ENCODE results near the gene CCDC170.
"Not testable (repeated sequence)": the region's sequence is repeated elsewhere in the genome, so short reads cannot be mapped to it uniquely, and the experiment has no call there.

The CCDC170 gene

GRCh38 chr6:151494235-151494935, 568 bp downstream of the CCDC170 start:
- no peak for DNase-seq

GRCh38 chr6:151494936-151495320, 1.1 kb downstream of the CCDC170 start:
- DNase-seq = no peak

GRCh38 chr6:151495380-151495779, 1.6 kb downstream of the CCDC170 start:
- no peak for DNase-seq

GRCh38 chr6:151497905-151498304, 4.1 kb downstream of the CCDC170 start:
- no peak for DNase-seq

DNA sequence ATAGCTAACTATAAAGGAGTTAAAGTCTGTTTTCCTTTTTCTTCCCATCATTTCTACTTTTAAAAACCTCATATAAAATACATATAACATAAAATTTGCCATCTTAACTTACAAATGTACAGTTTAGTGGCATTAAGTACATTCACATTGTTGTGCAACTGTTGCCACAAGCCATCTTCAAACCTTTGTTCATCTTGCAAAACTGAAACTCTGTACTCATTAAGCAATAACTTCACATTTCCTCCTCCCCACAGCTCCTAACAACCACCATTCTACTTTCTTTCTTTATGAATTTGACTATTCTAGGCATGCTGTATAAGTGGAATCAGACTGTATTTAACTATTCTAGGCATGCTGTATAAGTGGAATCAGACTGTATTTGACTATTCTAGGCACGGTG, 4.5 kb downstream of the CCDC170 start:
- DNase-seq = no peak

DNA sequence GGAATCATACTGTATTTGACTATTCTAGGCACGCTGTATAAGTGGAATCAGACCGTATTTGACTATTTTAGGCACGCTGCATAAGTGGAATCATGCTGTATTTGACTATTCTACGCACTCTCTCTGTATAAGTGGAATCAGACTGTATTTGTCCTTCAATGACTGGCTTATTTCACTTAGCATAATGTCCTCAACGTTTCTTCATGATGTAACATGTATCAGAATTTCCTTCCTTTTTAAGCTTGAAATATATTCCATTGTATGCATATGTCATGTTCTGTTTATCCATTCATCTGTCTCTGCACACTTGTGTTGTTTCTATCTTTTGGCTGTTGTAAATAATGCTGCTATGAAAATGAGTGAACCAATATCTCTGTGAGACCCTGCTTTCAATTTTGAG, 5.7 kb downstream of the CCDC170 start:
- no peak for DNase-seq

DNA sequence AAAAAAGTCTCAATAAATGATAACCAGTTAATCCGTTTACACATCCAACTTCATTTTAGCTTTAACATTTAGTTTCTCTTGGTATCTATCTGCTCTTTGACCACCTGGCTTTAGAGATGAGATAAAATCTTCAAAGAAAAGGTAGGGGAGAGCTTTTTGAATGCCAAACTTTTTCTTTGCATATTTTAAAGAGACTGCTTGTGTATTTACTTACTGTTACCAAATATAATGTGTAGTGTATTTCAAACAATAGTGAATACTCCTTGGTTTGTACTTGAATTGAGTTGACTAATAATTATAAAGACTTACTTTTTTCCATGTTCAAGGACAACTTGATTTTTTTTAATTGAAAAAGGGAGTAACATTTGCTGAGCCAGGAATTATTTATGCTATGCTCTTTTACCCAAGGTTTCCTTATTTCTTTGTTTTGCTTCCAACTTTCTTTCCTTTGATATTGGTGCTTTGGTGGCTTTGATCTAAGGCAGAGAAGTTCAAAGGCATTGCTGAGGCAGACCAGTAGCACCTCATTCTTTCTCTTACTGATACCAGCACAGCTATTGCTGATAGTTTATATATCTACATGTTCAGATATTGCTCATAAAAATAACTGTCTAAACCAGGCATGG, 7.8 kb downstream of the CCDC170 start:
- no peak for DNase-seq

GRCh38 chr6:151502499-151502898, 8.7 kb downstream of the CCDC170 start:
- DNase-seq = no peak

DNA sequence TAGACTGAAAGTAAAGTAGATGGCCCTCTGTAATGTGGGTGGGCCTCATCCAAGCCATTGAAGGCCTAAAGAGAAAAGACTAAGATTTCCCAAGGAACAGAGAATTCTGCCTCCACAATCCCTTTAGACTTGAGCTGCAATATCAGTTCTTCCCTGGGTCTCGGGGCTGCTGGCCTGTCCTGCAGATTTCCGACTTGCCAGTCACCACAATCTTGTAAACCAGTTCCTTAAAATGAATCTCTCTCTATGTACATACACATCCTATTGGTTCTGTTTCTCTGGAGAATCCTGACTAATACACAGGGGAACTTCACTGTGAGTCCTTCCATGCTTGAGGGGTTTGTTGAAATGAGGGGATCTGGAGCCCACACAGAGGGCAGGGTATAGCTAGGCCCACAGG, 12.9 kb downstream of the CCDC170 start:
- DNase-seq = no peak

GRCh38 chr6:151509048-151509447, 15.2 kb downstream of the CCDC170 start:
- DNase-seq = no peak

DNA sequence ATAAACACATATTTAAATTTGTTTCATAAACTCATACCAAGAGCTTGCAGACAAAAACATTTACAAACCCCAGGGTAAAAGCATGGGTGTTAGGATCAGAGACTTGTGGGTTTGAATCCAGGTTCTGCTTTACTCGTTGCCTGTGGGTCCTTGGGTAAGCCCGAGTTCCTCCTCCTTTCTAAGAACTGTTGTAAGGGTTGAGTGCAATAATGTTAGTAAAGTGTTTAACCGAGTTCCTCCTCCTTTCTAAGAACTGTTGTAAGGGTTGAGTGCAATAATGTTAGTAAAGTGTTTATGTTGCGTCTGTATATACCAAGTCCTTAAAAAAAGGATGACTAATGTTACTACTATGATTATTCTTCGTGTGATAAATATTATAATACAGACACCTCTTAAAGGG, 18.7 kb downstream of the CCDC170 start:
- DNase-seq = no peak

DNA sequence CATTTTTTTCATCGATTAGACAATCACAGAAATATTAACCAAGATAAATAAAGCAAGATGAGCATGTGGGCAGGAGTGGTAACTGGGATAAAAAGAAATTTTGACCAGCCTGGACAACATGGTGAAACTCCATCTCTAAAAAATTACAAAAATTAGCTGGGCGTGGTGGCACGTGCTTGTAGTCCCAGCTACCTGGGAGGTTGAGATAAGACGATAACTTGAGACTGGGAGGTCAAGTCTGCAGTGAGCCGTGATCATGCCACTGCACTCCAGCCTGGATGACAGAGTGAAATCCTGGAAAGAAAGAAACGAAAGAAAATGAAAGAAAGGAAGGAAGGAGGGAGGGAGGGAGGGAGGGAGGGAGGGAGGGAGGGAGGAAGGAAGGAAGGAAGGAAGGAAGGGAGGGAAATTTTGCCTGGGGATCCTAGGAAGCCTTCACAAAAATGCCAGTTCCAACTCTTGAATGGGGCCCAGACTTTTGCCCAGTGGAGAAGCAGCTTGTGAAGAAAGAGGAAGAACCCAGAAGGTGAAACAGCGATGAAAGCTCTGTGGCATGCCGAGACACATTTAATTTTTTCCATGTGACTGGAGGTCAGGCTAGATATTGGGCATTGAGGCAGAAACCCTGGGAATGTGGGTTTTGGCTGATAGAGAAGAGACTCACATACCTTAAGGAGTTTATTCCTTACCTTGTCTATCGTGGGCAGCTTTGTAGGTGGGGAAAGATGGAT, 20.3 kb downstream of the CCDC170 start:
- DNase-seq = no peak

DNA sequence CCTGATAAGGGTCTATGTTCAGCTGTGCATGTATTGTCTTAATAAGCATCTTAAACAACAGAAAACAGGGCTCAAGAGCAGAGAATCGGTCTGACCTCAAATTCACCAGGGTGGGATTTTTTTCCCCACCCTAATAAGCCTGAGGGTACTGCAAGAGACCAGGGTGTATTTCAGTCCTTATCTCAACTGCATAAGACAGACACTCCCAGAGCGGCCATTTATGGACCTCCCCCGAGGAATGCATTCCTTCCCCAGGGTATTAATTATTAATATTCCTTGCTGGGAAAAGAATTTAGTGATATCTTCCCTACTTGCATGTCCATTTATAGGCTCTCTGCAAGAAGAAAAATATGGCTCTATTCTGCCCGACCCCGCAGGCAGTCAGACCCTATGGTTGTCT, 25.2 kb downstream of the CCDC170 start:
- DNase-seq = not testable (repeated sequence)

- no peak for DNase-seq
Observed at GRCh38 chr6:151523034-151523433, 29.2 kb downstream of the CCDC170 start.

DNA sequence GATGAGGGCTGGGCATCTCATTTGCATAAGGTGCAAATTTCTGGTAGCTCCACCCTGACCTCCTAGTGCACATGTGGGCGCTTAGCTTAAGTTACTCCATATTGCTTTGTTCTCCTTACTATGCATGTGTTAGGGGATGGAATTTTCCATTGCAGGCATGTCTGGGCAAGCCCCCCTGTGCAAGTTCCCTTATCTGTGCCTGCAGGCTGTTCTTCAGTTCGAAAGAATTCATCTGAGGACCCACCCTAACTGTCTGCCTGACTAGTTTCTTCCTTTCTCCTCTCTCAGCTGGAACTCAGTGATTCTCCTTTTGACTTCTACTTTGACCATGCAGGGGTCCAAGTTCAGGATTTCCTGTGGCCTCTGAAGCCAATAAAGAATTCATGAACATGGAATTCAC, 30.2 kb downstream of the CCDC170 start:
- no peak for DNase-seq

GRCh38 chr6:151534576-151534975, 40.8 kb downstream of the CCDC170 start:
- DNase-seq = no peak

DNA sequence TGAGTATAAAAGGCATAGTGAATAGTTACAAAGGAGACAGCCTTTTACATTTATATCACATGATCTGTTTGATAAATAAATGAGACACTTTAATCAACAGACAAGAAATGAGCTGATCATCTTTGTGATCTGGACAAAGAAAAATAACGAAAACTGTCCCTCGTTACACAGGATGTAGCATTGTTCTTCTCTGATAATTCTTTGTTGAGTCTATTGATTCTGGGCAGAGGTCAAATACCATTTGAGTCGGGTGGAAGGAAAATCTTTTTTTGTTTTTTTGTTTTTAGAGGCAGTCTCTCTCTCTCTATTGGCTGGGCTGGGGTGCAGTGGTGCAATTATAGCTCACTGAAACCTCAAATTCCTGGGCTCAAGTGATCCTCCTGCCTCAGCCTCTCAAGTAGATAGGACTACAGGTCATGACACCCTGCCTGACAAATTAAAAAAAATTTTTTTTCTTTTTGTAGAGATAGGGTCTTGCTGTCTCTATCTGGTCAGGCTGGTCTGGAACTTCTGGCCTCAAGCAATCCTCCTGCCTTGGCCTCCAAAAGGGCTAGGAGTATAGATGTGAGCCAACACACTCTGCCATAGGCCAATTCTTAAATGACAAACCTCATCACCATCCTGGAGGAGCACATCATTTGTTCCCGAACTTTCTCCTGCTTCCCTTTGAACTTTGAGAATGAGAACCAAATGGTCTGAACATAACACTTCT, 41.8 kb downstream of the CCDC170 start:
- DNase-seq = no peak

GRCh38 chr6:151536188-151536479, 42.3 kb downstream of the CCDC170 start:
- no peak for DNase-seq

DNA sequence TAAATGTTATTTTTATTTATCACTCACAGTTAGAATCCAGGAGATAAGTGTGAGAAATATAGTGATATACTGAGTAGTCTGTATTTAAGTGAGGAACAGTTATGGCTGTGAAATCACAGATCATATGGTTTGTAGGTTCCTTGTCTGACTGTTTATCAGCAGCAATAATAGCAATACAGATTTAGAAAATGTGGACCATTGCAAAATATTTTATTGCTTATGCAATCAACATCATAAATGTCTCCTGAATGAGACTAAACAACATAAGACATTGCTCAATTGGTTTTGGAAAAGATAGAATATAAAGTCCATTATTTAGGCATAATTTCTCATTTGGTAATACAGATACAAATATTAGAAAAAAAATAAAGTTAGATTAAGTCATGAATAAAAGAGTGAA, 43.7 kb downstream of the CCDC170 start:
- no peak for DNase-seq

GRCh38 chr6:151539506-151540268, 45.9 kb downstream of the CCDC170 start:
- DNase-seq = no peak

DNA sequence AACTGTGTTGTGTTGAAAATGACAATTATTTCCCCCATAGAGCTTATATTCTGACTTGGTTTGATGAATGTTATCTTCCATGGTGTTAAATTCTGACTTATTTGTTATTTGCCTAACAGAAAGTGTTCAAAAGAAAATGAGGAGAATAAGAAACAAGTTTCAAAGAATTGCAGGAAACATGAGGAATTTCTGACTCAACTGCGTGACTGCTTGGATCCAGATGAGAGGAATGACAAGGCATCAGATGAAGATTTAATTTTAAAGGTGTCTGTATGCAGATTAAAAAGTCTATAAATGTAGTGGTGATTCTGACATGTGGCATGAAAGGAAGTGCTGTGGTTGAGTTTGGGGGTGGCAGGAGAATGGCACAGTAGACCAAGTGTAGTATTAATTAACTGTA, 50.6 kb downstream of the CCDC170 start:
- DNase-seq = no peak

- not testable (repeated sequence) for DNase-seq
Observed at GRCh38 chr6:151544884-151545283, 51.1 kb downstream of the CCDC170 start.

Measured in activated gamma-delta T cell (primary cell).